GM12878 (cell line): ENCODE data around the gene RBMS3. TPM values are rescaled to one million over a fixed set of nuclear protein-coding genes. Genes with fewer than 3 reads are reported as not detected.

Experiments
- ATAC-seq: fragments of 200-7000 bp; cut with Tn5 transposase; 3 replicates; pipeline ENCODE4 v1.9.1; 2020; ENCODE audit warnings: mild to moderate bottlenecking, moderate library complexity
- BruUV-seq: library from RNA; stranded (reverse); fragments of 400-500 nt; replicated peaks from 2 replicates; lab custom pipeline; 2021; lab: Mats Ljungman, UMichigan
- CTCF ChIA-PET: fragments of 300-600 bp; sonication (Branson Sonifier 250); formaldehyde crosslinking; extraction: SDS; loops from one replicate; lab custom pipeline; 2021; ENCODE audit warnings: inconsistent platforms; lab: Yijun Ruan, JAX
- POLR2A ChIA-PET: fragments of 350-600 bp; formaldehyde crosslinking; extraction: SDS; loops from one replicate; lab custom pipeline; 2021; ENCODE audit warnings: inconsistent platforms; lab: Charles Lee
- RAD21 ChIA-PET: fragments of 300-600 bp; sonication (Branson Sonifier 250); formaldehyde crosslinking; loops from one replicate; lab custom pipeline; 2023; ENCODE audit warnings: antibody characterized with exemption; ENCODE audit not compliant: unreplicated experiment; lab: Charles Lee
- SMC1A ChIA-PET: fragments of 300-600 bp; sonication (Branson Sonifier 250); formaldehyde crosslinking; loops from one replicate; lab custom pipeline; 2023; ENCODE audit not compliant: unreplicated experiment, uncharacterized antibody; lab: Charles Lee
- DNase-seq: peaks from one replicate; pipeline ENCODE4 v3.0.0-alpha.2; 2011; ENCODE audit warnings: low read depth, low spot score
- FAIRE-seq: peaks from 3 replicates; lab custom pipeline; 2011; peaks lifted over from hg19 to GRCh38; lab: Jason Lieb, UNC
- H2AFZ ChIP-seq: 2 replicates; pipeline ENCODE4 v1.6.0; 2011; ENCODE audit warnings: low read depth, low read length, control low read depth; ENCODE audit not compliant: control insufficient read depth
- H3K27ac ChIP-seq: 2 replicates; pipeline ENCODE4 v1.5.1; 2011; ENCODE audit warnings: control low read depth; ENCODE audit not compliant: control insufficient read depth, insufficient read depth
- H3K27me3 ChIP-seq, 2 experiments: replicated peaks in 1 of 2; 2 replicates each; pipeline versions ENCODE4 v1.6.0 to v1.6.1; 2011; ENCODE audit warnings: low read length in 1 of 2; ENCODE audit not compliant: control insufficient read depth in 2 of 2, insufficient read depth in 2 of 2
- H3K36me3 ChIP-seq, 2 experiments: 2 replicates each; pipeline ENCODE4 v1.5.1; 2011; ENCODE audit warnings: low read length in 1 of 2; ENCODE audit not compliant: control insufficient read depth in 2 of 2, insufficient read depth in 2 of 2
- H3K4me1 ChIP-seq: 2 replicates; pipeline ENCODE4 v1.6.1; 2011; ENCODE audit warnings: mild to moderate bottlenecking, low read length, moderate library complexity, mixed read lengths; ENCODE audit not compliant: control insufficient read depth, insufficient read depth
- H3K4me2 ChIP-seq: 2 replicates; pipeline ENCODE4 v1.6.0; 2011; ENCODE audit warnings: control low read depth; ENCODE audit not compliant: control insufficient read depth, insufficient read depth
- H3K4me3 ChIP-seq: fragments of 200-600 bp; sonication (generic); 2 replicates; pipeline ENCODE4 v1.5.1; 2016
- H3K79me2 ChIP-seq: 2 replicates; pipeline ENCODE4 v1.6.0; 2011; ENCODE audit warnings: low read length; ENCODE audit not compliant: control insufficient read depth, insufficient read depth
- H3K9ac ChIP-seq: 2 replicates; pipeline ENCODE4 v1.8.0; 2011; ENCODE audit warnings: low read length, control low read depth, mixed read lengths; ENCODE audit not compliant: control insufficient read depth, insufficient read depth
- H3K9me3 ChIP-seq: replicated peaks from 3 replicates; pipeline ENCODE4 v1.5.1; 2011; ENCODE audit warnings: mild to moderate bottlenecking, low read length; ENCODE audit not compliant: control insufficient read depth, insufficient read depth
- H4K20me1 ChIP-seq: 2 replicates; pipeline ENCODE4 v1.6.0; 2011; ENCODE audit not compliant: control insufficient read depth, insufficient read depth
- ATF7 ChIP-seq: fragments of 450-650 bp; IDR thresholded peaks from 2 replicates; pipeline ENCODE4 v1.6.1; 2016; ENCODE audit warnings: low read depth, mild to moderate bottlenecking
- BACH1 ChIP-seq: fragments of 450-650 bp; IDR thresholded peaks from 2 replicates; pipeline ENCODE4 v1.6.1; 2017; ENCODE audit warnings: mild to moderate bottlenecking, borderline replicate concordance
- CHD2 ChIP-seq: IDR thresholded peaks from 2 replicates; pipeline ENCODE4 v1.6.1; 2011; ENCODE audit warnings: low read depth, low read length, improper control_type of control experiment, borderline replicate concordance
- ELK1 ChIP-seq: IDR thresholded peaks from 2 replicates; pipeline ENCODE4 v1.6.1; 2012; ENCODE audit warnings: low read depth, low read length, improper control_type of control experiment
- RCOR1 ChIP-seq: conservative IDR thresholded peaks from 2 replicates; pipeline ENCODE4 v1.6.1; 2012; ENCODE audit warnings: low read depth, low read length, improper control_type of control experiment
- WGBS: methylation state at CpG from one replicate; pipeline ENCODE4 v1.1.6; 2016; ENCODE audit warnings: low lambda C conversion rate; ENCODE audit not compliant: insufficient replicate concordance, insufficient coverage; ENCODE audit errors: missing lambda C conversion rate; 5-methylcytosine and 5-hydroxymethylcytosine counted together
- in situ Hi-C: fragments of 300-500 bp; cut with MboI; formaldehyde crosslinking; loops from 9 replicates; pipeline ENCODE4 v1.14.3; 2018; ENCODE audit warnings: mixed read lengths
- intact Hi-C: fragments of 100-400 bp; cut with micrococcal nuclease; formaldehyde crosslinking; loops from one replicate; pipeline ENCODE4 v1.14.2; 2022; ENCODE audit not compliant: unreplicated experiment
- polyA plus RNA-seq, 11 experiments: library from polyadenylated mRNA; depleted of rRNA in 4 of 11; unstranded in 6 of 11; stranded (reverse) in 5 of 11; fragments of >200 nt; fragmentation: Nextera tagmentation in 4 of 11; fragmentation: Illumina TruSeq in 1 of 11; extraction: Ambion mirVana in 4 of 11; extraction: Trizol in 1 of 11; gene quantifications; 1 replicate in 1 of 11; 2 replicates in 10 of 11; pipeline versions ENCODE4 v1.2.1 to v1.2.3, GENCODE V29; 2011 to 2016; ENCODE audit warnings: inconsistent platforms in 2 of 11, missing spikeins in 2 of 11, low read depth in 1 of 11
- total RNA-seq, 4 experiments: library from RNA; depleted of rRNA in 3 of 4; stranded (reverse); fragments of >200 nt in 3 of 4; fragmentation: Illumina TruSeq in 1 of 4; extraction: Trizol in 1 of 4; gene quantifications; 2 replicates each; pipeline versions ENCODE4 v1.2.1 to v1.2.3, GENCODE V29; 2013 to 2021
- TF ChIP-seq, protein P1 (sequence below): fragments of 450-650 bp; IDR thresholded peaks from 2 replicates; pipeline ENCODE4 v1.6.1; 2016; ENCODE audit warnings: mild to moderate bottlenecking, moderate library complexity, borderline replicate concordance
- TF ChIP-seq, protein P2 (sequence below): fragments of 150-350 bp; IDR thresholded peaks from 2 replicates; pipeline ENCODE4 v1.6.1; 2014; ENCODE audit warnings: mild to moderate bottlenecking, low read depth, low read length

RBMS3 gene
- total and polyA plus RNA-seq, 10 of the 15 experiments (the other 5 are each of a cell fraction or from before 2014, with no cell fraction given) = 0.79 to 4.7 (median 3.1) TPM

DNA sequence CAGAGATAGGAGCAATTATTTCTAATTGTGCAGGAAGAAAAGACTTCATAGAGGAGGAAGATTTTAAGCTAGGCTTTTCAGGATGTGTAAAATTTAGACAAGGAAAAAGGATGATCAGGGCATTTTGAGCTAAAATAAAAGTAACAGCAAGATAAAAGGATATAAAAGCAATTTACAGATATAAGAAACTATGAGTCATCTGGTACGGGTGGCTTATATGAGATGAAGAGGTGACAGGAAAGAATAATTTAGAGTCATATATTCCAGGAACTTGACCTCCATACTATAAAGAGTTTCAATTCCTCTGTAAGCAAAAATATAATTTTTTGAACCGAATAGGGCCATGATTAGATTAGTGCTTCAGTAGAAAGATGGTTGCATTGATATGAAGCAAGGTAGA lies 273.7 kb downstream of the RBMS3 start:
- DNase-seq (no peak), FAIRE-seq (no peak)
- no peaks in the 10 kb centered on the region for H4K20me1 ChIP-seq
- H3K27ac ChIP-seq = no peak overlapping the region
- in situ Hi-C loops = no loop called here
- no peaks in the 10 kb centered on the region for H3K9me3 ChIP-seq
- H3K4me1 ChIP-seq = no peaks in the 10 kb centered on the region
- WGBS = 28% methylated on average over 2 of the region's 2 CpGs
- intact Hi-C loops = no loop called here
- no peaks in the 10 kb centered on the region for H3K27me3 ChIP-seq
- TF ChIP-seq, protein P1, sequence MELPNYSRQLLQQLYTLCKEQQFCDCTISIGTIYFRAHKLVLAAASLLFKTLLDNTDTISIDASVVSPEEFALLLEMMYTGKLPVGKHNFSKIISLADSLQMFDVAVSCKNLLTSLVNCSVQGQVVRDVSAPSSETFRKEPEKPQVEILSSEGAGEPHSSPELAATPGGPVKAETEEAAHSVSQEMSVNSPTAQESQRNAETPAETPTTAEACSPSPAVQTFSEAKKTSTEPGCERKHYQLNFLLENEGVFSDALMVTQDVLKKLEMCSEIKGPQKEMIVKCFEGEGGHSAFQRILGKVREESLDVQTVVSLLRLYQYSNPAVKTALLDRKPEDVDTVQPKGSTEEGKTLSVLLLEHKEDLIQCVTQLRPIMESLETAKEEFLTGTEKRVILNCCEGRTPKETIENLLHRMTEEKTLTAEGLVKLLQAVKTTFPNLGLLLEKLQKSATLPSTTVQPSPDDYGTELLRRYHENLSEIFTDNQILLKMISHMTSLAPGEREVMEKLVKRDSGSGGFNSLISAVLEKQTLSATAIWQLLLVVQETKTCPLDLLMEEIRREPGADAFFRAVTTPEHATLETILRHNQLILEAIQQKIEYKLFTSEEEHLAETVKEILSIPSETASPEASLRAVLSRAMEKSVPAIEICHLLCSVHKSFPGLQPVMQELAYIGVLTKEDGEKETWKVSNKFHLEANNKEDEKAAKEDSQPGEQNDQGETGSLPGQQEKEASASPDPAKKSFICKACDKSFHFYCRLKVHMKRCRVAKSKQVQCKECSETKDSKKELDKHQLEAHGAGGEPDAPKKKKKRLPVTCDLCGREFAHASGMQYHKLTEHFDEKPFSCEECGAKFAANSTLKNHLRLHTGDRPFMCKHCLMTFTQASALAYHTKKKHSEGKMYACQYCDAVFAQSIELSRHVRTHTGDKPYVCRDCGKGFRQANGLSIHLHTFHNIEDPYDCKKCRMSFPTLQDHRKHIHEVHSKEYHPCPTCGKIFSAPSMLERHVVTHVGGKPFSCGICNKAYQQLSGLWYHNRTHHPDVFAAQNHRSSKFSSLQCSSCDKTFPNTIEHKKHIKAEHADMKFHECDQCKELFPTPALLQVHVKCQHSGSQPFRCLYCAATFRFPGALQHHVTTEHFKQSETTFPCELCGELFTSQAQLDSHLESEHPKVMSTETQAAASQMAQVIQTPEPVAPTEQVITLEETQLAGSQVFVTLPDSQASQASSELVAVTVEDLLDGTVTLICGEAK = no peak
- TF ChIP-seq BACH1 (no peak), ATF7 (no peak), ELK1 (no peak), CHD2 (no peak), RCOR1 (no peak)
- TF ChIP-seq, protein P2, sequence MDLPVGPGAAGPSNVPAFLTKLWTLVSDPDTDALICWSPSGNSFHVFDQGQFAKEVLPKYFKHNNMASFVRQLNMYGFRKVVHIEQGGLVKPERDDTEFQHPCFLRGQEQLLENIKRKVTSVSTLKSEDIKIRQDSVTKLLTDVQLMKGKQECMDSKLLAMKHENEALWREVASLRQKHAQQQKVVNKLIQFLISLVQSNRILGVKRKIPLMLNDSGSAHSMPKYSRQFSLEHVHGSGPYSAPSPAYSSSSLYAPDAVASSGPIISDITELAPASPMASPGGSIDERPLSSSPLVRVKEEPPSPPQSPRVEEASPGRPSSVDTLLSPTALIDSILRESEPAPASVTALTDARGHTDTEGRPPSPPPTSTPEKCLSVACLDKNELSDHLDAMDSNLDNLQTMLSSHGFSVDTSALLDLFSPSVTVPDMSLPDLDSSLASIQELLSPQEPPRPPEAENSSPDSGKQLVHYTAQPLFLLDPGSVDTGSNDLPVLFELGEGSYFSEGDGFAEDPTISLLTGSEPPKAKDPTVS = no peak
- TF ChIP-seq, all 136 proteins: peak for 0
- Histone ChIP-seq H3K79me2 (no peaks in the 10 kb centered on the region), H2AFZ (no peak overlapping the region), H3K4me3 (no peak overlapping the region), H3K36me3 (no peaks in the 10 kb centered on the region), H3K4me2 (no peak overlapping the region), H3K9ac (no peak overlapping the region)
- ChIA-PET RAD21 (no interaction called here), SMC1A (interaction anchor here (2.1 kb wide), 1 partner anchor 10 kb away, joined by 4 read pairs; no protein-coding TSS in a partner anchor), CTCF (no interaction called here), POLR2A (no interaction called here)
- BruUV-seq = no TSS peak
- ATAC-seq = no peak
